Measurements from ENCODE around the gene LGALS3.

LGALS3 gene

GRCh38 chr14:55121628-55122439 is 7.2 kb upstream of the LGALS3 start:
- Mint-ChIP-seq H3K36me3 (ENCODE audit: low read depth) (peaks cover 1% of the 10 kb centered on the region), H3K4me3 (no peak overlapping the region), H3K27me3 (ENCODE audit: low read depth) (peaks cover 34% of the 10 kb centered on the region), H3K4me1 (ENCODE audit: low read depth) (peaks cover 16% of the 10 kb centered on the region), H3K9me3 (no peaks in the 10 kb centered on the region), H3K27ac (no peak overlapping the region)

- Mint-ChIP-seq H3K4me1 (ENCODE audit: low read depth) (peaks cover 18% of the 10 kb centered on the region), H3K36me3 (ENCODE audit: low read depth) (peaks cover 1% of the 10 kb centered on the region), H3K27me3 (ENCODE audit: low read depth) (peaks cover 41% of the 10 kb centered on the region), H3K4me3 (no peak overlapping the region), H3K27ac (no peak overlapping the region), H3K9me3 (no peaks in the 10 kb centered on the region)
Measured at GRCh38 chr14:55122440-55122986, 6.5 kb upstream of the LGALS3 start.

- peaks cover 47% of the 10 kb centered on the region for H3K27me3 Mint-ChIP-seq (ENCODE audit: low read depth)
- no peaks in the 10 kb centered on the region for H3K9me3 Mint-ChIP-seq
- no peak overlapping the region for H3K4me3 Mint-ChIP-seq
- peaks cover 1% of the 10 kb centered on the region for H3K36me3 Mint-ChIP-seq (ENCODE audit: low read depth)
- no peak overlapping the region for H3K27ac Mint-ChIP-seq
- H3K4me1 Mint-ChIP-seq (ENCODE audit: low read depth): peaks cover 15% of the 10 kb centered on the region
Measured at GRCh38 chr14:55123101-55123500, 6.0 kb upstream of the LGALS3 start.

GRCh38 chr14:55123852-55124639 is 5.0 kb upstream of the LGALS3 start:
- peaks cover 15% of the 10 kb centered on the region for H3K4me1 Mint-ChIP-seq (ENCODE audit: low read depth)
- peaks cover 52% of the 10 kb centered on the region for H3K27me3 Mint-ChIP-seq (ENCODE audit: low read depth)
- no peaks in the 10 kb centered on the region for H3K9me3 Mint-ChIP-seq
- H3K27ac Mint-ChIP-seq: no peak overlapping the region
- peaks cover 1% of the 10 kb centered on the region for H3K36me3 Mint-ChIP-seq (ENCODE audit: low read depth)
- H3K4me3 Mint-ChIP-seq: no peak overlapping the region

- Mint-ChIP-seq H3K27ac (no peak overlapping the region), H3K4me3 (no peak overlapping the region)
Measured at GRCh38 chr14:55124774-55125386, 4.2 kb upstream of the LGALS3 start.

GRCh38 chr14:55125403-55125802 is 3.6 kb upstream of the LGALS3 start:
- H3K4me1 Mint-ChIP-seq (ENCODE audit: low read depth): peaks cover 22% of the 10 kb centered on the region
- peaks cover 5% of the 10 kb centered on the region for H3K36me3 Mint-ChIP-seq (ENCODE audit: low read depth)
- H3K4me3 Mint-ChIP-seq: no peak overlapping the region
- no peaks in the 10 kb centered on the region for H3K9me3 Mint-ChIP-seq
- no peak overlapping the region for H3K27ac Mint-ChIP-seq
- H3K27me3 Mint-ChIP-seq (ENCODE audit: low read depth): peaks cover 46% of the 10 kb centered on the region

More at GRCh38 chr14:55124774-55125386, 4.2 kb upstream of the LGALS3 start:
- peaks cover 47% of the 10 kb centered on the region for H3K27me3 Mint-ChIP-seq (ENCODE audit: low read depth)
- H3K4me1 Mint-ChIP-seq (ENCODE audit: low read depth): peaks cover 18% of the 10 kb centered on the region
- no peaks in the 10 kb centered on the region for H3K9me3 Mint-ChIP-seq
- peaks cover 1% of the 10 kb centered on the region for H3K36me3 Mint-ChIP-seq (ENCODE audit: low read depth)

- peaks cover 25% of the 10 kb centered on the region for H3K4me1 Mint-ChIP-seq (ENCODE audit: low read depth)
- H3K27me3 Mint-ChIP-seq (ENCODE audit: low read depth): peaks cover 43% of the 10 kb centered on the region
- H3K36me3 Mint-ChIP-seq (ENCODE audit: low read depth): peaks cover 4% of the 10 kb centered on the region
- H3K4me3 Mint-ChIP-seq: no peak overlapping the region
- no peak overlapping the region for H3K27ac Mint-ChIP-seq
- no peaks in the 10 kb centered on the region for H3K9me3 Mint-ChIP-seq
Measured at GRCh38 chr14:55126034-55126433, 3.0 kb upstream of the LGALS3 start.

- Mint-ChIP-seq H3K9me3 (no peaks in the 10 kb centered on the region), H3K4me3 (no peak overlapping the region), H3K36me3 (ENCODE audit: low read depth) (peaks cover 7% of the 10 kb centered on the region), H3K27me3 (ENCODE audit: low read depth) (peaks cover 42% of the 10 kb centered on the region), H3K4me1 (ENCODE audit: low read depth) (peaks cover 33% of the 10 kb centered on the region), H3K27ac (no peak overlapping the region)
Measured at GRCh38 chr14:55126932-55127459, 2.1 kb upstream of the LGALS3 start.

GRCh38 chr14:55127460-55127951 is 1.5 kb upstream of the LGALS3 start:
- Mint-ChIP-seq H3K4me3 (no peak overlapping the region), H3K27me3 (ENCODE audit: low read depth) (peaks cover 37% of the 10 kb centered on the region), H3K4me1 (ENCODE audit: low read depth) (peaks cover 35% of the 10 kb centered on the region), H3K9me3 (no peaks in the 10 kb centered on the region), H3K27ac (no peak overlapping the region), H3K36me3 (ENCODE audit: low read depth) (peaks cover 7% of the 10 kb centered on the region)

GRCh38 chr14:55128386-55129085 is 516 bp upstream of the LGALS3 start:
- Mint-ChIP-seq H3K27me3 (ENCODE audit: low read depth) (peaks cover 34% of the 10 kb centered on the region), H3K9me3 (no peaks in the 10 kb centered on the region), H3K27ac (peak overlapping the region; percentile 71)

GRCh38 chr14:55129428-55130195 is 560 bp downstream of the LGALS3 start:
- no peaks in the 10 kb centered on the region for H3K9me3 Mint-ChIP-seq
- peaks cover 34% of the 10 kb centered on the region for H3K27me3 Mint-ChIP-seq (ENCODE audit: low read depth)
- H3K27ac Mint-ChIP-seq: peak overlapping the region; percentile 55
- peak overlapping the region; percentile 75 for H3K4me3 Mint-ChIP-seq
- H3K4me1 Mint-ChIP-seq (ENCODE audit: low read depth): peaks cover 37% of the 10 kb centered on the region
- H3K36me3 Mint-ChIP-seq (ENCODE audit: low read depth): peaks cover 11% of the 10 kb centered on the region

More at GRCh38 chr14:55128386-55129085, 516 bp upstream of the LGALS3 start:
- peaks cover 37% of the 10 kb centered on the region for H3K4me1 Mint-ChIP-seq (ENCODE audit: low read depth)
- H3K4me3 Mint-ChIP-seq: peak overlapping the region; percentile 80
- H3K36me3 Mint-ChIP-seq (ENCODE audit: low read depth): peaks cover 8% of the 10 kb centered on the region

- Mint-ChIP-seq H3K27me3 (ENCODE audit: low read depth) (peaks cover 34% of the 10 kb centered on the region), H3K4me1 (ENCODE audit: low read depth) (peaks cover 33% of the 10 kb centered on the region), H3K36me3 (ENCODE audit: low read depth) (peaks cover 11% of the 10 kb centered on the region), H3K27ac (no peak overlapping the region), H3K4me3 (peak overlapping the region; percentile 75), H3K9me3 (no peaks in the 10 kb centered on the region)
Measured at GRCh38 chr14:55130196-55130550, 1.1 kb downstream of the LGALS3 start.
